Kidney glomerular epithelial cell (primary cell): ENCODE results near the gene EHD4.
A peak's percentile ranks its signal among the peaks of the same experiment; 100 is the strongest.

Experiments used
- DNase-seq: peaks from one replicate; lab custom pipeline; 2025; lab: John Stamatoyannopoulos, UW

Gene EHD4

DNA sequence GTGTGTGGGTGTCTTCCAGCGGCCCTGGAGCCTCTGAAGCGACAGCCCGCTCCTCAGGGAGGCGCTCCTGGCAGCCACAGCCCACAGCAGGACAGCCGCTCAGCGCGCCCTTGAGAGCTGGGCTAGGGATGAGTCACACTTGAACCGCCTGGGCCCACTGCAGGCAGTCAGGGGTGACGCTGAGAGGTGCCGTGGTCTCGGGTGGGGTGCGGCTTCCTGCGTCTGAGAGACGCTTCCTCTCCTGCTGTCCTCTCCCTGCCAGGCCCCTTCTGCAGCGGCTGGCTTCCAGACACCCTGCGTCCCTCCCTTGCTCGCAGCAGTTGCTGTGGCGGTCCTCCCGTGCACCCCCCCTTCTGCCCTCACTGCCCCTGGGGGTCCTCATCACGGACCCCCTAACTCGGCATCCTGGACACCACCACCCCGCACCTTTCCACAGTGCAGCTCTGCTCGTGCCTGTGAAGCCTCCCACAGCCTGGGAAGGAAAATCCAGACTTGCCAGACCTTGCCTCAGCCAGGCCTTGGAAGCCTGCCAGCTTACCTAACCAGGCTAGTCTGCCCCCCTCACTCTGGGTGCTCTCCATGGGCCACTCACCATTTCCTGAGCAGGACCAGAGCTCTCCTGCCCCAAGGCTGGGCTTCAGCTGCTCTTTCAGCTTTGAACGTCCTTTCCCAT, 77.4 kb downstream of the EHD4 start:
- peak; percentile 45 for DNase-seq

DNA sequence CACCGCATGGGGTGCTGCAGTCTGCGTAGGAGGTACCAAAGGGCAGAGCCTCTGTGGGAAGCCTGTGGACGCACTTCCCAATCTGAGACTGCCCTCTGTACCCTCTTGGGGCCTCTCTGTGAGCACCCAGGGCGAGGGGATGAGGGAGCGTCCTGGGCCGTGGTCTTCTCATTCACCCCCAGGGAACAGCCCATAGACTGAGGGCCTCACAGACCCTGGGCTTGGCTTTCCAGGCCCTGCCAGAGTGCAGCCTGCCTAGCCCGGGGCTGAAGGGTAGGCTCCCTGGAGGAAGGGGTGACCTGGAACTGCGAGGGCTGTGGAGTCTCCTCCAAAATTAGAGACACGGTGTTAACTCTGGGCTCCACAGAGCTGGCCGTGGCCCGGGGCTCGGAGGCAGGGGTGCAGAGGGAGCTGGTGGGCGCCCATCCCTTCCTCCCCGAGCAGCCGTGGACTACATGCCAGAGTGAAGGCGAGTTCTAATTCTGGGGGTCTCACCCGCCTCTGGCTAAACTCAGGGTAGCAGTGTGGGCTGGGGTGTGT, 78.0 kb downstream of the EHD4 start:
- no peak for DNase-seq

DNA sequence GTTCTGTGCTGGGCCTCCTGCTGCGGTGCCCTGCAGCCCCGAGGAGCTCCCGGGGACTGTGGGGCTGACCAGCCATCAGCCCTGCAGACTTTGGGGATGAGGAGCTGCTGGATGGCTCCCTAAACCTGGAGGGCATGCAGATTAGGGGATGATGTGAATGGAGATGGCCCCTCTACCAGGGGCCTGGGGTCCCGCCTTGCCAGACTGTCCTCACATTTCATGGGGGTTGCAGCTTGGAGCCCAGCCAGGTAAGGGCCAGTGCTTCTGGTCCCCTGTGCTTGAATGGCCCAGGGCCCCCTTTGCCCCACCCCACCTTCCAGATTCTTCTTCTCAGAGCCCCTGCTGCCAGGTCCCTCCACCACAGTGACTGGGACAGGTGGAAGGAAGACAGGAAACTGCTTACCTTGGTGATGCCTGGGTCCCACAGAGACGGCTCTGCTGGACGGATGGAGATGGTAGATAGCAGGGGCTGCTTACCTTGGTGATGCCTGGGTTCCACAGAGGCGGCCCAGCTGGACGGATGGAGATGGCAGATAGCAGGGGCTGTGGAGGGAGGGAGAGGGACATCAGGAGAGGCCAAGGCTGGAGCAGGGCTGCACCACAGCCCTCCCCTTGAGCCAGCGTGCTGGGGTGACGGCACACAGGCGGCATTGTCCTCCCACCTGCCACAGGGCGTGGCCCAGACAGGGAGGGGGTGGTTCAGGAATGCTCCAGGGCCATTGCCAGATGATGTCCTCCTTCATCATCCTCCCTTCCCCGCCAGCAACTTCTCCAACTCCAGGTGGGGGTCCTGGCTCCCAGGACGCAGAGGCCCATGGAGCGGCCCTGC, 78.7 kb downstream of the EHD4 start, which contains the start of gene SPTBN5:
SPTBN5 (minus strand) TSS at position 632 of the 829 bp plus-strand sequence; CDS start at position 76, 556 bp downstream.
- DNase-seq = no peak

DNA sequence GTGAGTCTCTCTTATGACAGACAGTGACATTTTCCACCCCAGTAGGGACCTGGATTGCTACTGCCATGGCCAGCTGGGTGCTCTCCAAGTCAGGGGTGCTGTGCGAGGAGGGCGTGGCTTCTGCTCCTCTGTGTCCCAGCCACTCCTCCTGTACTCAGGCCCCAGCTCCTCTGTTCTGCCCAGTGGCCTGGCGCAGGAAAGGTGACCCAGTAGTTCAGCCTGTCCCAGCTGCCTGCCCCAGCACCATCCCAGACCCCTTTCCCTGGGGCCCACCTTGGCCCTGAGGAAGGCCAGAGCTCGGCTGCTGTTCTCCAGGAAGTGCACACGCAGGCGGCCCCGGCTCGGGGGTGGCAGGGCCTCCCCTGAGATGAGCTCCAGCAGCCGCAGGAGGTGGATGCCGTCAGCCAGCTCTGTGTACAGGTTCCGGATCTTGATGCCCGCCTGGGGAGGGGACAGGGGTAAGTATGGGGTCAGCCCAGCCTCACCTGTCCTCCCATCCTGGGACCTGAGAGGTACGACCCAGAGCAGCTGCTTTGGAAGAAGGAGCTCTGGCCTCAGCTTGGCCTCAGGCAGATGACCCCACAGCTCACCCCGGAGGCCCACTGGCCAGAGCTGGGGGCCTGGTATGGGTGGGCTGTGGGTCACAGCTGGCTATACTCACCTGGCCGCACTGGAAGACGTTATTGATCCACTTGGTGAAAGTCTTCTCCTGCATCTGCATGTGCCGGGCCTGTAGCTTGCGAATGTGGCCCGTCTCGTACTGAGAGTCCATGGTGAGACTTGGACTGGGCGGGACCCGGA, 79.5 kb downstream of the EHD4 start:
- DNase-seq = no peak

DNA sequence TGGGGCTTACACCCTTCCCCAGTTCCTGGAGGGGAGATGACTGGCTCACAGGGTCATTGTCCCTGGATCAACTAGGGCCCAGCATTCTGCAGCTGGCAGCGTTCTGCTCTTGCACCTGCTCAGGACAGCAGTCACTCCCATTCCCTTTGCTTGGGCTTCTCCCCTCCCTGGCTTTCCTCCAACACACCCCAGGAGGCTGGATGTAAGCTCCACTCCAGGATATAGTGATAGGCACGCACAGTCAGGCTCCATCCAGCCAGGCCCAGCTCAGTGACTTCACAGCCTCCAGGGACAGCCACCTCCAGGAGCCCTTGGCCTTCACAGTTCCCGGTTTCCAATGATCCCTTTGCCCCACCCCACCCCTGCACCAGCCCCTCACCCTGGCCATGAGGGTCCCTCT, 80.4 kb downstream of the EHD4 start:
- no peak for DNase-seq

DNA sequence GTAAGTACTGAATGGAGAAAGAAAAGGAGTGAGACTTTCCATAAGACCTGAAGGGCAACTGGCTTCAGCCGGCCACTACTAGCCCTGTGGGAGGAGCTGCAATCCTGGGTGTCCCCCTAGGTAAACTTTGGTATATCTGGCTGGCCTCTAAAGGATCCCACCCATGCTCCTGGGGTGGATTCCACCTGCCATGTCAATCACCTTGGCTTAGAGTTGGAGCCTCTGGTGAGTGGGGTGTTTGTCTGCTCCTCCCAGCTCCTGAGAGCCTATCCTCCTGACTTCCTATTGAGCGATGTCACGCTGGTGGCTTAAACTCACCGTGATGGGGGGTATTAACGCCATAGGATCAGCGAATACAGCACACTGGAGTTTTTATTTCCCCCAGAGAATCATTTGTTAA, 81.1 kb downstream of the EHD4 start:
- no peak for DNase-seq

DNA sequence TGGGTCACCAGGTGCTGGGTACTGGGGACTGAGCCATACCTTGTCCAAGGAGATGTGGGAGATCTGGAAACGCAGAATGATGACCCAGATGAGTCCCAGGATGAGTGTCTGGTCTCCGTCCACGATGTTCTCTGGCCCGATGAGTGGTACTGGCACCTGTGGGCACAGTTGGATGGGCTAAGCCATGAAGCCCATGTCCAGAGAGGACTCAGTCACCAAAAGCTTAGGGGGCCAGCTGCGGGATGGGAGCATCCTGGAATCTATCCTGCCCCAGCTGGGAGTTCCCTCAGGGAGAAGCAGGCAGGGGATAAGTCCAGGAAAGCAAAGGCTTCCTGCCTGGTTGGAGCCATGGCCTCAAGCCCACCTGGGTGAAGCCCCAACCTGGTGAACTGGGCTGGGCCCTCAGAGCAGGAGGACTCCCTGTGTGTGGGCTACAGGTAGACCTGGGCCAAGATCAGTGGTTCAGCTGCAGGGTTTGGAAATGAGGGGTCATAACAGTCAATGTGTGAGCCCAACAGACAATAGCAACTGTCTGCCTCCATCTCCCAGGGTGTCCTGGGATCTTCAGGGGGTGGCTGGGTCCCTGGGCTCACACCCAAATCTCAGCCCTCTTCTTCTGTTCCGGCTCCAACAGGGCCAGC, 82.2 kb downstream of the EHD4 start:
- DNase-seq = no peak

DNA sequence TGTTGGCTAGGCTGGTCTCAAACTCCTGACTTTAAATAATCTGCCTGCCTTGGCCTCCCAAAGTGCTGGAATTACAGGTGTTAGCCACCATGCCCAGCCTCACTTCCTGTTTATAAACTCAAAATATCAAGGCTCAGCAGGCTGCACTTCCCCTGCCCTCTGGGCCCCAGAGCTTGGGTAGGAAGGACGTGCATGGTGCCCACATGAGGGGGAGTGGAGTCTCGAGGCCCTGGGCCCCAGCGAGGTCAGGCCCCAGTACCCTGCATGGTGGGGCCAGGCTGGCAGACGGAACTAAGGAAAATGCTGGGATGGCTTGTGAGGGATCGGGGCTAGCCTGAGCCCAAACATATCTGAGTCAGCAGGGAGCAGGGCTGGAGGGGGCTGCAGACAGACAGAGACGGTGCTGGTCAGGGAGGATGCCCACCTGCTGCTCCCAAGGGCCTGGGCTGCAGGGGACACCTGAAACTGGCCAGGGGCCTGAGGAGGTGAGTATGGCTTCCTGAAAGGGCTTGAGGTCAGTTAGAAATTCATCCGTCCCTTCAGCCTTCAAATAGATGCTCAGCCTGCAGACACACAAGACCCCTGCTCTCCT, 83.6 kb downstream of the EHD4 start:
- no peak for DNase-seq

DNA sequence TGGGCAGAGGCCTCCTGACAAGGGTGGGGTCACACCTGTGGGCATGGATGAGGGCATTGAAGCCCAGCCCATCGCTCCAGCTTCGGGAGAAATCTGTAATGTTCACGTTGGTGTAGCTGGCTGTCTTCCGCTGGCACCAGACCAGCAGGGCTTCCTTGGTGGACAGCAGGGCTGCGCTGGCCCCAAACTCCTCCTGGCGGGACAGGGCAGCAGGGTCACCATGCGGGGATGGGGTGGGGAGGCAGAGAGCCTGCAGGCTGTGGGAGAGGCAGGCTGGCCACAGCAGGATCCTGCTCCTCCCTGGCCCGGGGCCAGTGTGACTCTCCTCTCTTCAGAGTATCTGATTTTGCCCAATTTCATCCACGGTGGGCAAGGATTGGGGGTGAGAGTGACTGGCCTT, 84.5 kb downstream of the EHD4 start:
- DNase-seq = no peak

DNA sequence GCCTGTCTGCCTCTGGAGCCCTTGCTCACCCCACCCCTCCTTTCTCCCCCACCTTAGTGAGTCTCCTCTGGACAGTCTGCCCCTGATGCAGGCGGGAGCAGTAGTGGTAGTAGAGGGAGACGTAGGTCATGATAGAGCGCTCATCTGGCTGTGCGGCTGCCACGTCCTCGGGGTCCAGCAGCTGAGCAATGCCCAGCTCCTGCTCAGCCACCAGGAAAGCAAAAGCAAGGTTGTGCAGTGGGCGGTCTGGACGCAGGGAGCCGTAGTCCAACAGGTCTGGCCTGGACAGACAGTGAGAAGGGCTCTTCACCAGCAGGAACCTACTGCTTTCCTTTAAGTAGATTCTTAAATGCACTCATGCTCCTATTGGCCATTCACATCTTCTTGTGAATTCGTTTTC, 85.2 kb downstream of the EHD4 start:
- no peak for DNase-seq

DNA sequence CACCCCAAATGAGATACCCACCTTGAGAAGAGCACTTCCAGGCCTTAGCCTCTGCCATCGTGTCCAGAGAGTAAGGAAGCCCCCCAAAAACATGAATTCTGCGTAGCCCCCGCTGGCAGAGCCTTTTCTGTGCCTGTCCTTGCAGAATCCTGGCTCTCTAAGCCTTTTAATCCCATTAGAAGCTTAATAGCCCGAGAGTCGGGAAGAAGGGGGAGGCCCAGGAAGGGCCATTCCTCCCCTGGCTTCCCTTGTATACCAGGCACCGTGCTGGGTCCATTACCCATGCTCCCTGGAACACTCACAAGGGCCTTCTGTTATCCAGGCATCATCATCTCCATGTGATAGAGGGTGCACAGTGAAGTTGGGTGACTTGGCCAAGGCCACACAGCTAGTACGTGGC, 85.6 kb downstream of the EHD4 start:
- no peak for DNase-seq

DNA sequence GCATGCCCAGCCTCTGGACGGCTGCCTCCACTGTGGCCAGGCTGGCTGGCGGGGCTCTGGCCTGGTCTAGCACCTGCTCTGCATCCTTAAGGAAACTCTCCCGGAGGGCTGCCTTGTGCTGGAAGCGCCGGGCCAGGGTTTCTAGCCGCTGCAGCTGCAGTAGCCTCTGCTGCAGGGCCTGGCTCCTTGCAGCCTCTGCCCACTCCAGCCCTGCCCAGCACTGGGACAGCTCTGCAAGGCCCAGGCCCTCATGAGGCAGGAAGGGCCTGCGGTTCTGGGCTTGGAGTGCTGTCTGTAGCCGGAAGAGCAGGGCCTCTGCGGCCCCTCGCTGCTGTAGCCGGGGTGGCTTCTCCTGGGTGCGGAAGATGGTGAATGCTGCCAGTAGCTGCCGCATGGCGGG, 86.5 kb downstream of the EHD4 start:
- DNase-seq = no peak

DNA sequence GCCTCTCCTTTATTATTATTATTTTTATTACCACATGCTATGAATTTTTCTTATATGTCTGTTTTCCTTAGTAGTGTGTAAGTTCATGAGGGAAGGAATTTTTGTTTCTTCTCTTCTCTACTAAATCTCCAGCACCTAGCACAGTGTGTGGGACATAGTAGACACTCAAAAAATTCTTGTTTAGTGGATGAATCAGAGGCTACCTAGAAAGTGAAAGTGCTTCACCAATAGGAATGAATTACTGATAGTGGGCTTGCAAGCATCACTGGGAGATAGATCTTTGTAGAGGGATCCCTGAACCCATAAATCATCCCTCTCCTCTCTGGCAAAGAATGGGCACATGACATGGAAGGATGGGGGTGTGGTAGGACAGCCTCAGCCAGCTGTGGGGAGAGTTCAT, 87.0 kb downstream of the EHD4 start:
- DNase-seq = no peak

DNA sequence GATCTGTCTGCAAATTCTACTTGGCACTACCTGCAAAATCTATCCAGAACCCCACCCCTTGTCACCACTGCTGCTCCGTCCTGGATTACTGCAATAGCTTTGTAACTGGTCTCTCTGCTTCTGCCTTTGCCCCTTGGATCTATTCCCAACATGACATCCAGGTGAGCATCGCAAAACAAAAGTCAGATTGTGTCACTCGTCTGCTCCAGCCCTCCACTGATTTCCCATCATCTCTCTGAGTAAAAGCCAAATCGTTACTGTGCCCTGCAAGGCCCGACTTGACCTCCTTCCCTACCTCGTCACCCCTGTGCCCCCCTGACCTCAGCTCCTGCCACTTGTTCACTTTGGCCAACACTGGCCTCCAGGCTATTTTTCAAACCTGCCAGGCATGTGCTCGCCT, 87.9 kb downstream of the EHD4 start:
- no peak for DNase-seq

DNA sequence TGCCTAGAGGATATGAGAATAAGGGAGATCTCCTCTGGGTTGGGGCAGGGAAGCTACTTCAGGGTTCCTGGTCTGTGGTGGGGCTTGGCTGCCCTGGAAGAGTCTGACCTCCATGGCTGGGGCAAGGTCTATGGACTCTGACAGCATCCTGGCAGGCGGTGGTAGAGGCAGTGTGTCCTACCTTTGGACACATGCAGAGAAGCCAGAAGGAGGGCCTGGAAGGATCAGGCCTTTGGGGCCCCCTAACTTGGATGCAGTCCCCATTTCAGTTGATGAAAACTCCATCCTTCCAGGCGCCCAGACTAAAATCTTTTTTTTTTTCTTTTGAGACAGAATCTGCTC, 88.9 kb downstream of the EHD4 start:
- no peak for DNase-seq

DNA sequence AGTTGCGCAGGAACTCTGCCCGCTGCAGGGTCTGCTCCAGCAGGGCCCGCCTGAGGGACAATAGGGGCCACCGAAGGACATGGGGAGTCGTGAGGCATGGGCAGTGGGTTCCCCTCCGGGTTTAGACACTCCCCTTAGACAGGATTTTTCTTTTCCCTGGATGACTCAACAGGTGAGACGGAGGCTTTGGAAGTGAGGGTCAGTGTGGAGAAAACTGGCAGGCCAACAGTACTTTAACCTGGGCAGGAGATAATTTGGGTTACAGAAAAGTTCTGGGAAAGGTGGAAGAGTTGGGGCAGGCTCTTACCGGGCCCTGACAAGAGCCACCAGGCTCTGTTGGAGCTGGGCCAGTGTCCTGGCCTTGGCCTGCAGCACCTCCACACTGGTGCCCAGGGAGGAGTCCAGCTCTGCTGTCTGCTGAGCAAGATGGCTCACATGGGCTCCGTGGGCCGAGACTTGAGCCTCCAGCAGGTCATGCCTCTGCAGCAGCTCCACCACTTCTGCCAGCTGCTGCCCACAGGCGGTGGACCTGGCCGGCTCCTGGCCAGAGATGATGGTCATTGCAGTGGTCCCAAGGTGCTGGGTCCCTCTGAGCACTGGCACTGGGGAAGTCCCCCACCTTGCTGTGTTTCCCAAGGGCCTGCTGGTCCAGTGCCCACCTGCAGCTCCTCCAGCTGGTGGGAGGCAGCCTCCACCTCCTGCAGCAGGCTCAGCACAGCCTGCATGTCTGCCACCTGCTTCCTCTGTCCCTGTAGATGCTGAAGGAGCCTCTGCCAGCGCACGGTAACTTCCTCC, 89.5 kb downstream of the EHD4 start:
- DNase-seq = no peak

DNA sequence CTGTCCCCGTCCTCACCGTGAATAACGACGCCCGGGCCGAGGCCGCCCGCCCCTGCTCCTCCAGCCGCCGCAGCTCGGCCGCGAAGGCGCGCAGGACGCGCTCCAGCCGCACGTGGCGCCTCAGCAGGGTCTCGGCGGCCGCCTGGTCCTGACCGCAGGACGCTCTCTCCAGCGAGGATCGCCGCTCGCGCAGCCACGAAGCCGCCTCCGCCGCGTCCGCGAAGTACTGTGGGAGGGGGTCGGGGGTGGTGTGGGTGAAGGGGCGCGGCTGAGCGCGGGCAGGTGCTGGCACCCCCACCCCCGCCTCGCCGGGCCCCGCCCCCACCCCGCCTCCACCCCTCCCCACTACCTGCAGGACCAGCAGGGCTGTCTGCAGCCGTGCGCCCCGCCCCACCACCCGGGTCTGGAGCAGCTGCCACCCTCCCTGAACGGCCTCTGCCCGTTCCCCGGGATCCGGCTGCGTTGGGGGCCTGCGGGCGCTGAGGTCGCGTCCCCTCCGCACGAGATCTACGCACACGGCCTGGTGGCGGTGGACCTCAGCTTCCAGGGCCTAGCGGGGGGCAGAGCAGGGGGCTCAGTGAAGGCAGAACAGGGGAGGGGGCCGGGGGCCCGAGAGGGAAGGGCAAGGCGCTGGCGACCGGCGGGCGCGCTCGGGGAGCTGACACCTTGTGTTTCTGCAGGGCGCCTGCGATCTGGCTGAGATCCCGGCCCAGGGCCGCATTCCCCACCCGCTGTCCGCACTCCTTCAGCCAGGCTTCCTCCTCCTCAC, 90.3 kb downstream of the EHD4 start:
- no peak for DNase-seq

DNA sequence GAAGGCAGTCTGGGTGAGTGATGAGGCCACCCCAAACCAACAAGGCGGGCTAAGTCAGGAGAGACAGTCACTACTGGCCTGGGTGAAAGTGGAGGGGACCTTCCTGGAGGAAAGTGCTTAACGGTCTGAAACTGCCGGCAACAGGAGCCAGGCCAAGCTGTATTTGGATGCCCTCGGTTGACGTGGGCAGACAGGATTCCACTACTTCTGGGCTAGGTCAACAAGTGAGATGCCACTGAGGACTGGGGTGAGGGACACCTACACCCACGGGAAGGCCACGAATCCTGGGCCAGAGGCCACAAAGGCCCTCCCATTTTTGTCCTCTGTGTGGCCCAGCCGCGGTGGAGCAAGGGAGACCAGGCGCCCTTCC, 90.8 kb downstream of the EHD4 start:
- no peak for DNase-seq

DNA sequence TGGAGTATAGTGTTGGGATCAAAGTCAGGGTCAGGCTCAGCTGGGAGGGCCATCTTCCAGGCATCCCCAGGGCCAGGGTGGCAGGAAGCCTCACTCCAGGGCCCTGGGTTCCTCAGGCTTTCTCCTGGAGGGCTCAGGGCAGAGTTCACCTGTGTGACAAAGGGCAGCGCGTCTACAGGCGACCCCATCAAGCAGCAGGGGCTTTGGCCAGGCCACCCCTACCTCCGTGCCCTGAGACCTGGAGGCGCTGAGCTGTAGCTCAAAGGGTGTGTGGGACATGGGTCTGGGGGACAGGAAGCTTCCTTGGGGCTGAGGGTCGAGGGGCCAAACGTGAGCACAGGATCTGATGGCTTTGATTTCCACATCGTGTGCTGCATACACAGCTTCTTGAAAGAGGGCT, 91.3 kb downstream of the EHD4 start:
- DNase-seq = no peak
